ENCODE results near the gene FTO. TPM values are rescaled to one million over a fixed set of nuclear protein-coding genes. Genes with fewer than 3 reads are reported as not detected.

Gene FTO
- total and polyA plus RNA-seq, 2 donors from 2014 or later = 22.3 to 116 TPM

DNA sequence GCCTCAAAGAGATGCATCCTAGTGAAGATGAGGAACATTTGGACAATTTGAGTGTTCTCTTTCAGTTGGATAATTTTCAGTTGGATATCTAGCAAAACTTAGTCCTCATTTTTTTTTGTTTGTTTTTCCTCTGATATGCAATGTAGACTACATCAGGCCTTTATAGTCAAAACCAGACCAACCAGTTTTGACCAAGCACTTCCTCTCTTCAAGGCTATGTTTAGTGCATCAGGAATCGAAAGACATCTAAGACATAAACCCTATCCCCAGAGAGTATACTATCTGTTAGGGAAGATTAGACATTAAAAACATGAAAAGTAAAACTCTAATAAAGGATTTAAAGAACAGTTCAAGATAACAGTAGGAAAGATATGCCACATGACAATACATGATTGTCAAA, 326.5 kb downstream of the FTO start:
- H3K36me3 ChIP-seq (ENCODE audit: control insufficient read depth in 2 of 3, insufficient read depth in 3 of 3, low read length in 3 of 3) = no peaks in the 10 kb centered on the region
- H3K27ac ChIP-seq (ENCODE audit: low read depth in 2 of 2, low read length in 2 of 2) = no peak overlapping the region
- peaks cover 0 to 18% (median 6%) of the 10 kb centered on the region in 3 donors for H3K9me3 ChIP-seq (ENCODE audit: control insufficient read depth in 2 of 3, insufficient read depth in 1 of 3, low read length in 3 of 3)
- intact Hi-C loops (cut with DNase I) = no loop called here
- no peak overlapping the region for H3K9ac ChIP-seq (ENCODE audit: low read length in 3 of 3)
- no peak overlapping the region for H3K4me3 ChIP-seq (ENCODE audit: low read length in 3 of 3)
- TF ChIP-seq, protein P1, sequence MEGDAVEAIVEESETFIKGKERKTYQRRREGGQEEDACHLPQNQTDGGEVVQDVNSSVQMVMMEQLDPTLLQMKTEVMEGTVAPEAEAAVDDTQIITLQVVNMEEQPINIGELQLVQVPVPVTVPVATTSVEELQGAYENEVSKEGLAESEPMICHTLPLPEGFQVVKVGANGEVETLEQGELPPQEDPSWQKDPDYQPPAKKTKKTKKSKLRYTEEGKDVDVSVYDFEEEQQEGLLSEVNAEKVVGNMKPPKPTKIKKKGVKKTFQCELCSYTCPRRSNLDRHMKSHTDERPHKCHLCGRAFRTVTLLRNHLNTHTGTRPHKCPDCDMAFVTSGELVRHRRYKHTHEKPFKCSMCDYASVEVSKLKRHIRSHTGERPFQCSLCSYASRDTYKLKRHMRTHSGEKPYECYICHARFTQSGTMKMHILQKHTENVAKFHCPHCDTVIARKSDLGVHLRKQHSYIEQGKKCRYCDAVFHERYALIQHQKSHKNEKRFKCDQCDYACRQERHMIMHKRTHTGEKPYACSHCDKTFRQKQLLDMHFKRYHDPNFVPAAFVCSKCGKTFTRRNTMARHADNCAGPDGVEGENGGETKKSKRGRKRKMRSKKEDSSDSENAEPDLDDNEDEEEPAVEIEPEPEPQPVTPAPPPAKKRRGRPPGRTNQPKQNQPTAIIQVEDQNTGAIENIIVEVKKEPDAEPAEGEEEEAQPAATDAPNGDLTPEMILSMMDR (IDR thresholded peaks at IDR 0.05; ENCODE audit: borderline replicate concordance, extremely low read depth, insufficient read depth) = no peak
- no peak for FAIRE-seq
- H3K27me3 ChIP-seq (ENCODE audit: control insufficient read depth, insufficient read depth, low read length) = no peaks in the 10 kb centered on the region
- DNase-seq = no peak
- no peaks in the 10 kb centered on the region for H3K4me1 ChIP-seq (ENCODE audit: control insufficient read depth in 2 of 3, insufficient read depth in 2 of 3, low read depth in 1 of 3, low read length in 3 of 3)

GRCh38 chr16:54031107-54031760, 327.3 kb downstream of the FTO start:
- no peak for FAIRE-seq
- Histone ChIP-seq H3K4me3 (ENCODE audit: low read length in 3 of 3) (no peak overlapping the region), H3K27ac (ENCODE audit: low read depth in 2 of 2, low read length in 2 of 2) (no peak overlapping the region), H3K4me1 (ENCODE audit: control insufficient read depth in 2 of 3, insufficient read depth in 2 of 3, low read depth in 1 of 3, low read length in 3 of 3) (no peaks in the 10 kb centered on the region), H3K9ac (ENCODE audit: low read length in 3 of 3) (no peak overlapping the region), H3K9me3 (ENCODE audit: control insufficient read depth in 2 of 3, insufficient read depth in 1 of 3, low read length in 3 of 3) (peaks cover 0 to 18% (median 6%) of the 10 kb centered on the region in 3 donors), H3K36me3 (ENCODE audit: control insufficient read depth in 2 of 3, insufficient read depth in 3 of 3, low read length in 3 of 3) (no peaks in the 10 kb centered on the region), H3K27me3 (ENCODE audit: control insufficient read depth, insufficient read depth, low read length) (no peaks in the 10 kb centered on the region)
- TF ChIP-seq, protein P1 (IDR thresholded peaks at IDR 0.05; ENCODE audit: borderline replicate concordance, extremely low read depth, insufficient read depth) = no peak
- intact Hi-C loops (cut with DNase I) = no loop called here
- DNase-seq = no peak

- Histone ChIP-seq H3K27me3 (ENCODE audit: control insufficient read depth, insufficient read depth, low read length) (no peaks in the 10 kb centered on the region), H3K36me3 (ENCODE audit: control insufficient read depth in 2 of 3, insufficient read depth in 3 of 3, low read length in 3 of 3) (no peaks in the 10 kb centered on the region), H3K4me1 (ENCODE audit: control insufficient read depth in 2 of 3, insufficient read depth in 2 of 3, low read depth in 1 of 3, low read length in 3 of 3) (no peaks in the 10 kb centered on the region), H3K9me3 (ENCODE audit: control insufficient read depth in 2 of 3, insufficient read depth in 1 of 3, low read length in 3 of 3) (peaks cover 0 to 18% (median 6%) of the 10 kb centered on the region in 3 donors), H3K9ac (ENCODE audit: low read length in 3 of 3) (no peak overlapping the region), H3K4me3 (ENCODE audit: low read length in 3 of 3) (no peak overlapping the region), H3K27ac (ENCODE audit: low read depth in 2 of 2, low read length in 2 of 2) (no peak overlapping the region)
- TF ChIP-seq, protein P1 (IDR thresholded peaks at IDR 0.05; ENCODE audit: borderline replicate concordance, extremely low read depth, insufficient read depth) = no peak
- DNase-seq (no peak), FAIRE-seq (no peak)
- intact Hi-C loops (cut with DNase I) = no loop called here
Measured at GRCh38 chr16:54033747-54034146, 329.8 kb downstream of the FTO start.

DNA sequence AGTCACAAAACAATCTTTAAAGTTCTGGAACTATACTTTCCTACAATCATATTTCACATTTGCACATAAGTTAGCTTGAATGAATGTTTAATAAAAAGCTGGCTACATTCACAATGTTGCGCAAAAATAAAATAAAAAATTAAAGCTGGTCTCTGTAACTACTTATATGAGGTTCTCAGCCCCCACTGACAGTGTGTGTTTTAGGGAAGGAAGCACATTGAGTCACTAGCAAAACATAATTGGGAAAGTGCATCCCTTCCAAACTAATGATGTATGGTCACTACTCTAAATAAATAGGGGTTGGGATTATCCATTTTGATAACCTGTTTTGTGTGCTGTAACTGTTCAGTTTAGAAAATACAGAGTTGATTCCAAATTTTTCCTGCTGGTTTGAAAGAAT, 330.7 kb downstream of the FTO start:
- DNase-seq (no peak), FAIRE-seq (no peak)
- H3K4me1 ChIP-seq (ENCODE audit: control insufficient read depth in 2 of 3, insufficient read depth in 2 of 3, low read depth in 1 of 3, low read length in 3 of 3) = no peaks in the 10 kb centered on the region
- H3K4me3 ChIP-seq (ENCODE audit: low read length in 3 of 3) = no peak overlapping the region
- TF ChIP-seq, protein P1 (IDR thresholded peaks at IDR 0.05; ENCODE audit: borderline replicate concordance, extremely low read depth, insufficient read depth) = no peak
- peaks cover 0 to 18% (median 6%) of the 10 kb centered on the region in 3 donors for H3K9me3 ChIP-seq (ENCODE audit: control insufficient read depth in 2 of 3, insufficient read depth in 1 of 3, low read length in 3 of 3)
- no peak overlapping the region for H3K9ac ChIP-seq (ENCODE audit: low read length in 3 of 3)
- no peaks in the 10 kb centered on the region for H3K36me3 ChIP-seq (ENCODE audit: control insufficient read depth in 2 of 3, insufficient read depth in 3 of 3, low read length in 3 of 3)
- no peaks in the 10 kb centered on the region for H3K27me3 ChIP-seq (ENCODE audit: control insufficient read depth, insufficient read depth, low read length)
- H3K27ac ChIP-seq (ENCODE audit: low read depth in 2 of 2, low read length in 2 of 2) = no peak overlapping the region
- intact Hi-C loops (cut with DNase I) = no loop called here

All from kidney (tissue), 14 donors.